GM12873 (cell line): ENCODE measurements around the gene RHOT1.

Source experiments
- CTCF ChIP-seq: IDR thresholded peaks from 2 replicates; pipeline ENCODE4 v1.5.1; 2012; ENCODE audit warnings: low read depth, mild to moderate bottlenecking, moderate library complexity, low read length, control low read depth; ENCODE audit not compliant: insufficient read depth; ENCODE audit errors: missing control alignments

RHOT1 gene

DNA sequence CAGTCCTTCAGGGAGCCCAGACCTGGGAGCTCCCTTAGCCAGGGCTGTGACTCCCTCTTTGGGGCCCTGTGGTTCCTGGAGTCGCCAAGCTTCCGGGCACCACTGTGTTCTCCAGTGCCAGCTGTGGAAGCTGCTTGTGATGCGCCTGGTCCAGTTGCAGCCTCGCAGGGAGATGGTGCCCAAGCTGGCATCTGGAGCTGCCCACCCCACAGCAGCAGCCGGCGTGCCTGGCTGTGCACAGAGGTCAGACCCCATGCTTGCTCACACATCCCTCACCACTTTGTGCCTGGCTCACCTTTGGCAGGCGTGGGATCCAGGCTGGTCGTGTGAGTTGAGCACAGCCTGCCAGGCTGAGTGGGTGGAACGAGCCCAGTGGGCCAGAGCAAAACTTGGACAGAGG lies 18.2 kb downstream of the RHOT1 start:
- no peak for TF ChIP-seq CTCF

GRCh38 chr17:32161029-32161428 lies 18.7 kb downstream of the RHOT1 start:
- TF ChIP-seq CTCF, result no peak

DNA sequence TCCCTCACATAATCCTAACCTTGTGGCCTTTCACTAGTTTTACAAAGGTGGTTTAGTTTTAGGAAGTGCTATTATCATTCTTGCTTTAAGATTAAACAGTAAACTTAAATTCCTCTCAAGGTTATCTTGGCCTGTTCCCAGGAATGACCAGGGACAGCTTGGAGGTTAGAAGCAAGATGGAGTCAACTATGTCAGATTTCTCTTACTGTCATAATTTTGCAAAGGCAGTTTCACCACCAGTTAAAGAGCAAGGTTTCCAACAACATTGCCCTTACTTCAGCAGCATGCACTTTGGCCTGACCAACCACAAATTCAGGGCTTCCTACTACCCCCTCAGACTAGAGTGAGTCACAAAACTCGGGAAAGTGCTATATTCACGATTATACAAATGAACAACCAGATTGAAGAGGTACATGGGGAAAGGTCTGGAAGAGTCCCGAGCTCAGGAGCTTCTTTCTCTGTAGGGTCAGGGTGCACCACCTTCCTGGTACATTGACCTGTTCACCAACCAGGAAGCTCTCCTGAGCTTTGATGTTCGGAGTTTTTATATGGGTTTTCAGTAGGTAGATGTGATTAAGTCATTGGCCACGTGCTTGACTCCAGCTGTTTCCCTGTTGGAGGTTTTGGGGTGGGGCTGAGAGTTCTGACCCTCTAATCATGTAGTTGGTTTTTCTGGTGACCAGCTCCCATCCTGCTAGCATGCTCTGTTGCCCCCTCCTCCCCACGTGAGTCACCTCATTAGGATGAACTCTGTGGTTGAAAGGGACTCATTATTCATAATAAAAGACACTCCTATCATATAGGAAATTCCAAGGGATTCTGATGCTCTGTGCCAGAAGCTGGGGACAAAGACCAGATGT lies 19.4 kb downstream of the RHOT1 start:
- TF ChIP-seq CTCF, result no peak

DNA sequence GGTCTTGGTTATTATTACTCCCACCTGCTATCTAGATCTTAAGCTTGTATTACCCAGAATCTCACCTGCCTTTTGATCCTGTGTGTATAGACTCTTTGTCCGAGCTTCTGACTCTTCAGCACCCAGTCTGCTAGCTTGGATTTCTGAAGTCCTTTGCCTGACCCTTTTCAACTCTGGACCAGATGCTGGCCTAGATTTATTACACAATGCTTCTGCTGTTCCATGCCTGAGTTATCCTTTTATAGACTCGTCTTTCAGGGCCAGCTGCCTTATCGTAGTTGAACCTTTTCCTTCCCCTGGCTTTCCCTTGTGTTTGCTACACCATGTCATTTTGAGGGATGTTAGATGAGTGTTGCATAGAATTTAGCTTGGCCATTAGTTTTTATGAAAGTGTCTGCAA lies 32.6 kb downstream of the RHOT1 start:
- TF ChIP-seq CTCF, result no peak

DNA sequence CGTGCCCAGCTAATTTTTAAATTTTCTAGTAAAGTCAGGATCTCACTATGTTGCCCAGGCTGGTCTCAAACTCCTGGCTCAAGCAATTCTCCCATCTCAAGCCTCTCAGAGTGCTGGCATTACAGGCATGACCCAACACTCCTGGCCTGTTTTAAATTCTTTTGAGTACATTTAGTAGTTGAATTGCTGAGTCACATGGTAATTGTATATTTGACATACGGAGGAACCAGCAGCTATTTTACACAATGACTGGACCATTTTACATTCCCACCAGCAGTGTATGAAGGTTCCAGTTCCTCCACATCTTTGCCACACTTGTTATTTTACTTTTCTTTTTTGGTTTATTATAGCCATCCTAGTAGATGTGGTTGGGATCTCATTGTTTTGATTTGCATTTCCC lies 43.6 kb downstream of the RHOT1 start:
- TF ChIP-seq CTCF, result no peak

- TF ChIP-seq CTCF, result no peak
These were observed 45.0 kb downstream of the RHOT1 start for GRCh38 chr17:32187271-32187670.

- TF ChIP-seq CTCF, result no peak
These were observed 47.0 kb downstream of the RHOT1 start for GRCh38 chr17:32189343-32189742.

DNA sequence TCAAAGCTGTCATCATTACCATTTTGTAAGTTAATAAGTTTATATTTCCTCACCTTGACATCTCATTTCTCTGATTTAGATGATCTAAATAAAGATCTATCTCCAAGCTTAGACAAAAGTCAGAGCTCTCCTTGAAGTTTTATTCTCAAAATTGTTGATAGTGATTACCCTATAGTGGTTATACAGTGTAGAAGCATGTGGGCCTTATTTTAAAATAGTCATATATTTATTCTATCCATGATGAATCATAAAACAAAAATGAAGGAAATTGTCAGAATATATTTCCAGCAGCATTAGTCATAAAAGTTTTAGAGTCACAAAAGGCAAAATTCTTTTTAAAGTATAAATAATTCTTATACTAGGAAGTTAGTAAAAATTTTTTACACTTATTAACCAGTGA lies 49.0 kb downstream of the RHOT1 start:
- no peak for TF ChIP-seq CTCF
